Adrenal gland (tissue), 5 donors: ENCODE measurements around the gene LRRC4C.

ENCODE experiments used
- POLR2A ChIP-seq, 2 donors: fragments of 450-650 bp; IDR thresholded peaks; one replicate each; pipeline ENCODE4 v1.6.1; 2017; ENCODE audit warnings: antibody characterized with exemption in 2 of 2, mild to moderate bottlenecking in 2 of 2, moderate library complexity in 1 of 2
- TF ChIP-seq, protein P1 (sequence below), 6 experiments: fragments of 450-650 bp in 4 of 6; fragments of 200-600 bp in 2 of 6; sonication (generic) in 1 of 6; IDR thresholded peaks; 1 replicate in 5 of 6; 2 replicates in 1 of 6; pipeline versions ENCODE4 v1.5.1 to v1.8.0; 2016 to 2021; ENCODE audit warnings: antibody characterized with exemption in 6 of 6, mild to moderate bottlenecking in 2 of 6, moderate library complexity in 1 of 6
- donor health status: DM: no; HTN: no; CAD: no.

DNA sequence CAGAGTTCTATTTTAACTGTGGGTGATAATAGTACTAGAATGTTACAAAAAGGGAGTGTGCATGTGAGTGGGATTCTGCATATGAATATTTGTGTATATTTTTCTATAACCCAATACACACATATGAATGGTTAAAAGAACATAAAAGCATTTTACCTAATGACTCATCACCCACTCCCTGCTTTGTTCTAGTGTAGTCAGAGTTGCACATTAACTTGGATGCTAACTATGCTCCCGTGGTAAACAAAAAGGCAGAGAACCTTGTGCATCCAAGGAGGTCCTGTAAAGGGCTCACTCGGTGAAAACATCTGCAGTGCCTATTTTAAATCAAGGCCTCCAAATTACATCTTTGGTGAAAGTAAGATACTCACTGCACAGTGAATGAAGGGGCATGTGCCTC is 1289.4 kb downstream of the LRRC4C start:
- TF ChIP-seq, protein P1, sequence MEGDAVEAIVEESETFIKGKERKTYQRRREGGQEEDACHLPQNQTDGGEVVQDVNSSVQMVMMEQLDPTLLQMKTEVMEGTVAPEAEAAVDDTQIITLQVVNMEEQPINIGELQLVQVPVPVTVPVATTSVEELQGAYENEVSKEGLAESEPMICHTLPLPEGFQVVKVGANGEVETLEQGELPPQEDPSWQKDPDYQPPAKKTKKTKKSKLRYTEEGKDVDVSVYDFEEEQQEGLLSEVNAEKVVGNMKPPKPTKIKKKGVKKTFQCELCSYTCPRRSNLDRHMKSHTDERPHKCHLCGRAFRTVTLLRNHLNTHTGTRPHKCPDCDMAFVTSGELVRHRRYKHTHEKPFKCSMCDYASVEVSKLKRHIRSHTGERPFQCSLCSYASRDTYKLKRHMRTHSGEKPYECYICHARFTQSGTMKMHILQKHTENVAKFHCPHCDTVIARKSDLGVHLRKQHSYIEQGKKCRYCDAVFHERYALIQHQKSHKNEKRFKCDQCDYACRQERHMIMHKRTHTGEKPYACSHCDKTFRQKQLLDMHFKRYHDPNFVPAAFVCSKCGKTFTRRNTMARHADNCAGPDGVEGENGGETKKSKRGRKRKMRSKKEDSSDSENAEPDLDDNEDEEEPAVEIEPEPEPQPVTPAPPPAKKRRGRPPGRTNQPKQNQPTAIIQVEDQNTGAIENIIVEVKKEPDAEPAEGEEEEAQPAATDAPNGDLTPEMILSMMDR (IDR thresholded peaks at IDR 0.05): no peak
- no peak for TF ChIP-seq POLR2A (IDR thresholded peaks at IDR 0.05)
